ENCODE results near the gene MRGPRE. TPM values are rescaled to one million over a fixed set of nuclear protein-coding genes. Genes with fewer than 3 reads are reported as not detected.

MRGPRE gene
- total RNA-seq, 1 experiment from 2014 or later = not detected

DNA sequence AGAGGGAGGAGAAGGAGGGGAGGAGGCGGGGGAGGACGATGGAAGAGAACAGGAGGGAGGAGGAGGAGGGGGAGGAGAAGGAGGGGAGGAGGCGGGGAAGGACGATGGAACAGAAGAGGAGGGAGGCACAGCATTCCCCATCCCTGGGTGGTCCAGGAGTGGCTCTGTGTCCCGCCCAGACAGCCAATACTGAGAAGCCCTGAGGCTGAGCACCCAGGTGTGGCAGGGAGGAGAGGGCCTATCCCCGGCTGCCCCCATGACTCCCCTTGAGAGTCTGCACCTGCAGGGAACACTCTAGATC, 717 bp downstream of the MRGPRE start:
- no peak overlapping the region for H3K27ac Mint-ChIP-seq
- no peaks in the 10 kb centered on the region for H3K36me3 Mint-ChIP-seq (ENCODE audit: insufficient read depth in 1 of 3, low read depth in 3 of 3)
- Histone ChIP-seq H3K9ac (ENCODE audit: extremely low read depth, insufficient read length, low read length) (no peak overlapping the region), H3K14ac (ENCODE audit: insufficient read depth, low read length) (no peak overlapping the region), H4K91ac (ENCODE audit: insufficient read length, low read depth, low read length) (no peak overlapping the region), H2BK20ac (ENCODE audit: low read depth, low read length, poor library complexity, severe bottlenecking) (no peak overlapping the region), H3K56ac (ENCODE audit: insufficient read length, low read depth, low read length) (no peak overlapping the region), H2BK15ac (ENCODE audit: low read depth, low read length) (no peak overlapping the region), H2BK12ac (ENCODE audit: insufficient read length, low read depth, low read length) (no peak overlapping the region), H4K5ac (ENCODE audit: insufficient read length, low read depth, low read length) (no peak overlapping the region), H2BK5ac (ENCODE audit: insufficient read length, low read length) (no peak overlapping the region), H2AK5ac (ENCODE audit: insufficient read length, low read length) (no peak overlapping the region), H2BK120ac (ENCODE audit: low read depth, low read length, poor library complexity, severe bottlenecking) (no peak overlapping the region), H3T11ph (ENCODE audit: low read length) (no peak overlapping the region), H3K27me3 (ENCODE audit: insufficient read depth, low read length) (no peaks in the 10 kb centered on the region), H4K20me1 (ENCODE audit: control insufficient read depth, insufficient read depth, insufficient read length) (no peaks in the 10 kb centered on the region), H3K9me3 (ENCODE audit: control insufficient read depth, low read depth, low read length) (no peaks in the 10 kb centered on the region), H3K18ac (ENCODE audit: insufficient read length, low read depth, low read length) (no peak overlapping the region), H3K27ac (ENCODE audit: insufficient read length, low read depth, low read length) (no peak overlapping the region), H3K79me1 (ENCODE audit: insufficient read depth, low read depth, low read length, poor library complexity, severe bottlenecking) (no peaks in the 10 kb centered on the region), H3K23me2 (ENCODE audit: insufficient read length, low read depth, low read length, poor library complexity, severe bottlenecking) (no peaks in the 10 kb centered on the region), H3K79me2 (ENCODE audit: insufficient read depth, low read length) (no peaks in the 10 kb centered on the region), H3K23ac (ENCODE audit: insufficient read length, low read depth, low read length) (no peak overlapping the region), H2AFZ (ENCODE audit: low read length) (no peak overlapping the region), H3K4ac (ENCODE audit: low read depth, low read length) (no peak overlapping the region), H4K8ac (replicated peaks; ENCODE audit: insufficient read length, low read depth, low read length) (no peak overlapping the region), H3K4me2 (ENCODE audit: insufficient read depth, insufficient read length, low read length) (no peak overlapping the region), H3K4me1 (ENCODE audit: insufficient read depth, low read length) (no peaks in the 10 kb centered on the region)
- H3K4me1 Mint-ChIP-seq = peaks cover 0 to 3% of the 10 kb centered on the region in 2 experiments; a peak in 1 of 4 replicates
- WGBS (ENCODE audit: extremely low coverage, insufficient read length, low lambda C conversion rate) = no CpG with 5 or more reads among the region's 6 CpGs
- no peak overlapping the region for H3K4me3 Mint-ChIP-seq
- peaks cover 11% of the 10 kb centered on the region for H3K27me3 Mint-ChIP-seq (ENCODE audit: low read depth)
- H3K9me3 Mint-ChIP-seq = no peaks in the 10 kb centered on the region
- DNase-seq = no peak
- TF ChIP-seq, protein P1, sequence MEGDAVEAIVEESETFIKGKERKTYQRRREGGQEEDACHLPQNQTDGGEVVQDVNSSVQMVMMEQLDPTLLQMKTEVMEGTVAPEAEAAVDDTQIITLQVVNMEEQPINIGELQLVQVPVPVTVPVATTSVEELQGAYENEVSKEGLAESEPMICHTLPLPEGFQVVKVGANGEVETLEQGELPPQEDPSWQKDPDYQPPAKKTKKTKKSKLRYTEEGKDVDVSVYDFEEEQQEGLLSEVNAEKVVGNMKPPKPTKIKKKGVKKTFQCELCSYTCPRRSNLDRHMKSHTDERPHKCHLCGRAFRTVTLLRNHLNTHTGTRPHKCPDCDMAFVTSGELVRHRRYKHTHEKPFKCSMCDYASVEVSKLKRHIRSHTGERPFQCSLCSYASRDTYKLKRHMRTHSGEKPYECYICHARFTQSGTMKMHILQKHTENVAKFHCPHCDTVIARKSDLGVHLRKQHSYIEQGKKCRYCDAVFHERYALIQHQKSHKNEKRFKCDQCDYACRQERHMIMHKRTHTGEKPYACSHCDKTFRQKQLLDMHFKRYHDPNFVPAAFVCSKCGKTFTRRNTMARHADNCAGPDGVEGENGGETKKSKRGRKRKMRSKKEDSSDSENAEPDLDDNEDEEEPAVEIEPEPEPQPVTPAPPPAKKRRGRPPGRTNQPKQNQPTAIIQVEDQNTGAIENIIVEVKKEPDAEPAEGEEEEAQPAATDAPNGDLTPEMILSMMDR (conservative IDR thresholded peaks at IDR 0.05) = no peak
